ENCODE measurements around the gene FZD10.

FZD10 gene

GRCh38 chr12:130143136-130143535, 19.1 kb upstream of the FZD10 start:
- TF ChIP-seq CTCF (IDR thresholded peaks at IDR 0.05; ENCODE audit: low read depth, low read length) = no peak
- in situ Hi-C loops (cut with HindIII; ENCODE audit: low sequenced_read_pairs) = no loop called here
- no peak for DNase-seq (ENCODE audit: low read depth, low spot score)
- no peak overlapping the region for H3K4me3 ChIP-seq (ENCODE audit: low read depth, low read length)

GRCh38 chr12:130144256-130144655, 18.0 kb upstream of the FZD10 start:
- H3K4me3 ChIP-seq (ENCODE audit: low read depth, low read length) = no peak overlapping the region
- TF ChIP-seq CTCF (IDR thresholded peaks at IDR 0.05; ENCODE audit: low read depth, low read length) = no peak
- in situ Hi-C loops (cut with HindIII; ENCODE audit: low sequenced_read_pairs) = no loop called here
- DNase-seq (ENCODE audit: low read depth, low spot score) = no peak

- no peak for DNase-seq (ENCODE audit: low read depth, low spot score)
- TF ChIP-seq CTCF (IDR thresholded peaks at IDR 0.05; ENCODE audit: low read depth, low read length) = no peak
- no peak overlapping the region for H3K4me3 ChIP-seq (ENCODE audit: low read depth, low read length)
- in situ Hi-C loops (cut with HindIII; ENCODE audit: low sequenced_read_pairs) = no loop called here
Observed at GRCh38 chr12:130145731-130146130, 16.5 kb upstream of the FZD10 start.

- in situ Hi-C loops (cut with HindIII; ENCODE audit: low sequenced_read_pairs) = no loop called here
Observed at GRCh38 chr12:130146176-130146931, 15.9 kb upstream of the FZD10 start.

GRCh38 chr12:130147875-130148596, 14.2 kb upstream of the FZD10 start:
- in situ Hi-C loops (cut with HindIII; ENCODE audit: low sequenced_read_pairs) = no loop called here
- no peak for TF ChIP-seq CTCF (IDR thresholded peaks at IDR 0.05; ENCODE audit: low read depth, low read length)

More at GRCh38 chr12:130146176-130146931, 15.9 kb upstream of the FZD10 start:
- DNase-seq (ENCODE audit: low read depth, low spot score) = no peak
- no peak for TF ChIP-seq CTCF (IDR thresholded peaks at IDR 0.05; ENCODE audit: low read depth, low read length)
- H3K4me3 ChIP-seq (ENCODE audit: low read depth, low read length) = no peak overlapping the region

GRCh38 chr12:130151846-130152245, 10.4 kb upstream of the FZD10 start:
- in situ Hi-C loops (cut with HindIII; ENCODE audit: low sequenced_read_pairs) = no loop called here
- TF ChIP-seq CTCF (IDR thresholded peaks at IDR 0.05; ENCODE audit: low read depth, low read length) = no peak
- DNase-seq (ENCODE audit: low read depth, low spot score) = no peak
- no peak overlapping the region for H3K4me3 ChIP-seq (ENCODE audit: low read depth, low read length)

More at GRCh38 chr12:130147875-130148596, 14.2 kb upstream of the FZD10 start:
- no peak for DNase-seq (ENCODE audit: low read depth, low spot score)
- H3K4me3 ChIP-seq (ENCODE audit: low read depth, low read length) = no peak overlapping the region

All from astrocyte of the spinal cord (primary cell).